Measurements from ENCODE around the gene TNXB.
"Not testable (repeated sequence)": the region's sequence is repeated elsewhere in the genome, so short reads cannot be mapped to it uniquely, and the experiment has no call there.

The TNXB gene

GRCh38 chr6:32037136-32037535 lies 72.0 kb downstream of the TNXB start:
- DNase-seq = not testable (repeated sequence)

- DNase-seq = not testable (repeated sequence)
Observed at GRCh38 chr6:32035283-32036013, 73.7 kb downstream of the TNXB start.

- not testable (repeated sequence) for DNase-seq
Observed at GRCh38 chr6:32029553-32029952, 79.6 kb downstream of the TNXB start.

GRCh38 chr6:32028631-32029030 lies 80.5 kb downstream of the TNXB start:
- not testable (repeated sequence) for DNase-seq

- DNase-seq = not testable (repeated sequence)
Observed at GRCh38 chr6:32022100-32022499, 87.0 kb downstream of the TNXB start.

- DNase-seq = not testable (repeated sequence)
Observed at GRCh38 chr6:32014547-32014946, 94.6 kb downstream of the TNXB start, which contains the start of gene C4B. Gene C4B (plus strand): TSS chr6:32014795. CDS start chr6:32014846, 51 bp downstream.

- not testable (repeated sequence) for DNase-seq
Observed at GRCh38 chr6:32013738-32014137, 95.4 kb downstream of the TNXB start.

- not testable (repeated sequence) for DNase-seq
Observed at GRCh38 chr6:32012941-32013617, 96.1 kb downstream of the TNXB start.

- DNase-seq = not testable (repeated sequence)
Observed at GRCh38 chr6:32010856-32011530, 98.1 kb downstream of the TNXB start.

GRCh38 chr6:32009537-32009936 lies 99.6 kb downstream of the TNXB start:
- DNase-seq = not testable (repeated sequence)

- not testable (repeated sequence) for DNase-seq
Observed at GRCh38 chr6:32008616-32009015, 100.5 kb downstream of the TNXB start.

- DNase-seq = not testable (repeated sequence)
Observed at GRCh38 chr6:32008037-32008436, 101.1 kb downstream of the TNXB start.

GRCh38 chr6:32007086-32007485 lies 102.1 kb downstream of the TNXB start:
- DNase-seq = not testable (repeated sequence)

GRCh38 chr6:32005991-32006529 lies 103.1 kb downstream of the TNXB start:
- DNase-seq = not testable (repeated sequence)

GRCh38 chr6:32005538-32005880 lies 103.6 kb downstream of the TNXB start:
- not testable (repeated sequence) for DNase-seq

- DNase-seq = not testable (repeated sequence)
Observed at GRCh38 chr6:32004864-32005537, 104.1 kb downstream of the TNXB start.

- not testable (repeated sequence) for DNase-seq
Observed at GRCh38 chr6:32004393-32004792, 104.7 kb downstream of the TNXB start.

- DNase-seq = not testable (repeated sequence)
Observed at GRCh38 chr6:32003301-32003700, 105.8 kb downstream of the TNXB start.

- not testable (repeated sequence) for DNase-seq
Observed at GRCh38 chr6:32002546-32003268, 106.4 kb downstream of the TNXB start.

- not testable (repeated sequence) for DNase-seq
Observed at GRCh38 chr6:31996385-31996784, 112.8 kb downstream of the TNXB start.

- DNase-seq = not testable (repeated sequence)
Observed at GRCh38 chr6:31994421-31994820, 114.7 kb downstream of the TNXB start.

Data from T-helper 9 cell (primary cell).